Myometrial cell (primary cell): Measurements from ENCODE around the gene CFC1. TPM values are rescaled to one million over a fixed set of nuclear protein-coding genes. Genes with fewer than 3 reads are reported as not detected.

ENCODE experiments used
- total RNA-seq: library from RNA; depleted of rRNA; stranded (reverse); fragments of >200 nt; gene quantifications from 2 replicates; pipeline ENCODE4 v1.2.3, GENCODE V29; 2015

The CFC1 gene
- total RNA-seq: not detected in 2 replicates

GRCh38 chr2:130599393-130599792 lies at the start of gene CFC1:
Gene CFC1 (minus strand): TSS chr2:130599575. CDS start chr2:130599287, 288 bp downstream.

GRCh38 chr2:130611140-130611539 lies 11.8 kb upstream of the CFC1 start, which contains the start of gene POTEJ:
Gene POTEJ (plus strand): TSS chr2:130611440. CDS start chr2:130611533, 93 bp downstream.

Other genes with a start within 250 kb of the CFC1 start
- 13.8 and 22.2 TPM in 2 replicates for gene PTPN18, start 243.5 kb downstream of the CFC1 start, total RNA-seq
- gene POTEI, start 90.2 kb downstream of the CFC1 start, total RNA-seq: not detected in 2 replicates
- not detected in 2 replicates for gene CFC1B, start 78.4 kb downstream of the CFC1 start, total RNA-seq
- gene POTEJ, start 11.9 kb upstream of the CFC1 start, total RNA-seq: not detected in 2 replicates
- not detected in 2 replicates for gene GPR148, start 129.5 kb upstream of the CFC1 start, total RNA-seq
- gene AMER3, start 156.0 kb upstream of the CFC1 start, total RNA-seq: not detected in 2 replicates
- gene ARHGEF4, start 237.3 kb upstream of the CFC1 start, total RNA-seq: 1.2 and 4.8 TPM in 2 replicates